Measurements from ENCODE around the gene S100P.

S100P gene

GRCh38 chr4:6727081-6727942, 33.6 kb downstream of the S100P start:
- no peak for DNase-seq

GRCh38 chr4:6727943-6728250, 34.2 kb downstream of the S100P start:
- no peak for DNase-seq

GRCh38 chr4:6728320-6729029, 34.8 kb downstream of the S100P start:
- no peak for DNase-seq

- no peak for DNase-seq
Observed at GRCh38 chr4:6730603-6731317, 37.1 kb downstream of the S100P start.

GRCh38 chr4:6731318-6731675, 37.6 kb downstream of the S100P start:
- no peak for DNase-seq

- DNase-seq: no peak
Observed at GRCh38 chr4:6731780-6732179, 38.1 kb downstream of the S100P start.

- no peak for DNase-seq
Observed at GRCh38 chr4:6732441-6733357, 39.0 kb downstream of the S100P start.

- DNase-seq: no peak
Observed at GRCh38 chr4:6733358-6734164, 39.9 kb downstream of the S100P start.

- DNase-seq: no peak
Observed at GRCh38 chr4:6734165-6734786, 40.6 kb downstream of the S100P start.

- DNase-seq: no peak
Observed at GRCh38 chr4:6739920-6740319, 46.2 kb downstream of the S100P start.

- no peak for DNase-seq
Observed at GRCh38 chr4:6740347-6740746, 46.7 kb downstream of the S100P start.

GRCh38 chr4:6742507-6742906, 48.8 kb downstream of the S100P start:
- no peak for DNase-seq

GRCh38 chr4:6742989-6743388, 49.3 kb downstream of the S100P start:
- no peak for DNase-seq

Data from NK-92 treated with Interleukin-12 subunit alpha and Interleukin-12 subunit beta, amount 100 ng/mL, for 24 hours (cell line).